ENCODE results near the gene ESPL1.

ESPL1 gene

GRCh38 chr12:53298164-53298563, 30.1 kb downstream of the ESPL1 start:
- H4K20me1 ChIP-seq (ENCODE audit: low read depth, low read length): no peaks in the 10 kb centered on the region
- H3K36me3 ChIP-seq (ENCODE audit: low read length): no peaks in the 10 kb centered on the region
- no peak overlapping the region for H3K4me3 ChIP-seq (ENCODE audit: insufficient read depth, low read length, poor library complexity, severe bottlenecking)
- H3K9me2 ChIP-seq (replicated peaks; ENCODE audit: insufficient read depth, low read length): no peaks in the 10 kb centered on the region
- TF ChIP-seq EZH2phosphoT487 (conservative IDR thresholded peaks at IDR 0.05; ENCODE audit: low read length): no peak
- TF ChIP-seq CTCF (IDR thresholded peaks at IDR 0.05; ENCODE audit: insufficient read depth, low read length, poor library complexity, severe bottlenecking): no peak
- no peaks in the 10 kb centered on the region for H3K9me3 ChIP-seq (ENCODE audit: insufficient read depth, low read length)
- no peak overlapping the region for H3K27ac ChIP-seq (ENCODE audit: low read depth, low read length)
- H3F3A ChIP-seq (ENCODE audit: insufficient read depth): peaks cover 19% of the 10 kb centered on the region
- H2AFZ ChIP-seq (ENCODE audit: low read depth, low read length, severe bottlenecking): no peak overlapping the region
- peaks cover 28% of the 10 kb centered on the region for H3K79me2 ChIP-seq (ENCODE audit: insufficient read depth, low read length)
- no peaks in the 10 kb centered on the region for H3K27me3 ChIP-seq (ENCODE audit: low read length)
- H3K4me2 ChIP-seq (ENCODE audit: low read depth, low read length, poor library complexity, severe bottlenecking): no peak overlapping the region
- no peak overlapping the region for H3K9ac ChIP-seq (ENCODE audit: low read length)

DNA sequence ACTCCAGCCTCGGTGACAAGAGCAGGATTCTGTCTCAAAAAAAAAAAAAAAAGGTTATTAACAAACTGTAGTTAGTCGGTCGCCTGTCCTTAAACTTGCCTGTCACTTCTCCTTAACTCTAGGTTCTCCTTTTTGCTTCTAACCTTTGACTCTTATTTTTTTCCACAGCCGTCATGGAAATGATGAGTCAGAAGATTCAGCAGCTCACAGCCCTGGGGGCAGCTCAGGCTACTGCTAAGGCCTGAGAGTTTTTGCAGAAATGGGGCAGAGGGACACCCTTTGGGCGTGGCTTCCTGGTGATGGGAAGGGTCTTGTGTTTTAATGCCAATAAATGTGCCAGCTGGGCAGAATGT, 31.0 kb downstream of the ESPL1 start:
- no peaks in the 10 kb centered on the region for H3K27me3 ChIP-seq (ENCODE audit: low read length)
- no peak overlapping the region for H3K4me3 ChIP-seq (ENCODE audit: insufficient read depth, low read length, poor library complexity, severe bottlenecking)
- no peak for TF ChIP-seq CTCF (IDR thresholded peaks at IDR 0.05; ENCODE audit: insufficient read depth, low read length, poor library complexity, severe bottlenecking)
- no peaks in the 10 kb centered on the region for H3K36me3 ChIP-seq (ENCODE audit: low read length)
- H3K27ac ChIP-seq (ENCODE audit: low read depth, low read length): 0 out of 2 replicates have a peak overlapping the region, but pooled peaks have one; percentile 12
- H3K9me3 ChIP-seq (ENCODE audit: insufficient read depth, low read length): no peaks in the 10 kb centered on the region
- peaks cover 19% of the 10 kb centered on the region for H3F3A ChIP-seq (ENCODE audit: insufficient read depth)
- peaks cover 28% of the 10 kb centered on the region for H3K79me2 ChIP-seq (ENCODE audit: insufficient read depth, low read length)
- H3K9me2 ChIP-seq (replicated peaks; ENCODE audit: insufficient read depth, low read length): no peaks in the 10 kb centered on the region
- H4K20me1 ChIP-seq (ENCODE audit: low read depth, low read length): no peaks in the 10 kb centered on the region
- no peak overlapping the region for H2AFZ ChIP-seq (ENCODE audit: low read depth, low read length, severe bottlenecking)
- peak overlapping the region; percentile 35 for H3K4me2 ChIP-seq (ENCODE audit: low read depth, low read length, poor library complexity, severe bottlenecking)
- H3K9ac ChIP-seq (ENCODE audit: low read length): peak overlapping the region; percentile 73; the same call in 1 of the 2 replicates

GRCh38 chr12:53299454-53300180, 31.5 kb downstream of the ESPL1 start, which contains the start of gene MYG1:
TSS of gene MYG1 (plus strand) at chr12:53299695. CDS start at chr12:53299738, 43 bp downstream.
- Histone ChIP-seq H3K4me2 (ENCODE audit: low read depth, low read length, poor library complexity, severe bottlenecking) (peak within 1 kb of the TSS; percentile 77), H3K9ac (ENCODE audit: low read length) (peak within 1 kb of the TSS; percentile 73), H3K27me3 (ENCODE audit: low read length) (no peaks in the 10 kb centered on the region), H4K20me1 (ENCODE audit: low read depth, low read length) (no peaks in the 10 kb centered on the region), H3K9me3 (ENCODE audit: insufficient read depth, low read length) (no peaks in the 10 kb centered on the region), H3K79me2 (ENCODE audit: insufficient read depth, low read length) (peaks cover 28% of the 10 kb centered on the region), H3K27ac (ENCODE audit: low read depth, low read length) (0 out of 2 replicates have a peak within 1 kb of the TSS, but pooled peaks have one; percentile 12), H3F3A (ENCODE audit: insufficient read depth) (peaks cover 19% of the 10 kb centered on the region), H3K36me3 (ENCODE audit: low read length) (no peaks in the 10 kb centered on the region), H2AFZ (ENCODE audit: low read depth, low read length, severe bottlenecking) (peak within 1 kb of the TSS; percentile 44), H3K9me2 (replicated peaks; ENCODE audit: insufficient read depth, low read length) (no peaks in the 10 kb centered on the region), H3K4me3 (ENCODE audit: insufficient read depth, low read length, poor library complexity, severe bottlenecking) (peak within 1 kb of the TSS; percentile 81)
- no peak for TF ChIP-seq CTCF (IDR thresholded peaks at IDR 0.05; ENCODE audit: insufficient read depth, low read length, poor library complexity, severe bottlenecking)
- TF ChIP-seq EZH2phosphoT487 (conservative IDR thresholded peaks at IDR 0.05; ENCODE audit: low read length): no peak
